PC-3 (cell line): ENCODE results near the gene IKZF1.

Experiments used
- EZH2 ChIP-seq: fragments of 300-600 bp; sonication (generic); IDR thresholded peaks from one replicate; pipeline ENCODE4 v1.6.1; 2017; ENCODE audit warnings: antibody characterized with exemption, mild to moderate bottlenecking, low read length; ENCODE audit not compliant: unreplicated experiment
- TF ChIP-seq, protein P1 (sequence below): fragments of 300-600 bp; sonication (generic); conservative IDR thresholded peaks from 2 replicates; pipeline ENCODE4 v1.5.1; 2017; ENCODE audit warnings: antibody characterized with exemption, low read depth, mild to moderate bottlenecking, low read length

DNA sequence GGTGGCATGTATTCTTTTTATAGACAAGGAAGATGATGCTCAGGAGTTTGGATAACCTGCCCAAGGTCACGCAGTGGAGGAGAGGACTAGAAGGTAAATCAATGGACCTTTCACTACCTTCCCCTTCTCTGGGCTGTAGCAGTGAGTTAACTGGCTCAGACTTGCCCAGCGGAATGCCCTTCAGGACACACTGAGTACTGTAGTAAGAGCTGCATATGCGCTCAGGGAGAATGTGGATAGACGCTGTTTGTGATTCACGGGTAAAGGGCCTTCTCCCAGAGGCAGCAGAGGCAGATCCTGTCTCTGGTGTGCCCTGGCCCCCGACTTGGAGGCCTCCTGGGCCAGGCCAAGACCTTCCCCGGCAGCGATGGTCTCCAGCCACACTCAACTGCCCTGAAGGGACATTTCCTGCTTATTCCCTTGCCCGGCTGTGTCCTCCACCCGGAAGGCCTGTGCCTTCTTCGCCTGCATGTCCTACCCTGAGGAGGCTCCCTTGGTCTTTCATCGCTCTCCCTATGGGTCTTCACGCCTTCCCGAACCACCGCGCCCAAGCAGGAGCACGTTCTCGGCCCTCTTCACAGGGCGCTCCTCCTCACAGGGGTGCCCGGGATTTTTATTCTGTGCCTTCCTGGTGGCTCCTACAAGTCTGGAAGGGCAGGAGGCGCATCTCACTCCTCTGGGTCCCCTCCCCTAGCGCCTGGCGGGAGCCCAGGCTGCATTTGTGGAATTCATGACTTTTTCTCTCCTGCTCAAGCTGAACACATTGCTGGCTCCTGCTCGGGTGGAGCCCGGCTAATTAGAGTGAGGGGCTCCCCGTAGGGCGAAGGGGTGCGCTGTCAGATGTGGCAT, 1.8 kb upstream of the IKZF1 start:
- TF ChIP-seq, protein P1, sequence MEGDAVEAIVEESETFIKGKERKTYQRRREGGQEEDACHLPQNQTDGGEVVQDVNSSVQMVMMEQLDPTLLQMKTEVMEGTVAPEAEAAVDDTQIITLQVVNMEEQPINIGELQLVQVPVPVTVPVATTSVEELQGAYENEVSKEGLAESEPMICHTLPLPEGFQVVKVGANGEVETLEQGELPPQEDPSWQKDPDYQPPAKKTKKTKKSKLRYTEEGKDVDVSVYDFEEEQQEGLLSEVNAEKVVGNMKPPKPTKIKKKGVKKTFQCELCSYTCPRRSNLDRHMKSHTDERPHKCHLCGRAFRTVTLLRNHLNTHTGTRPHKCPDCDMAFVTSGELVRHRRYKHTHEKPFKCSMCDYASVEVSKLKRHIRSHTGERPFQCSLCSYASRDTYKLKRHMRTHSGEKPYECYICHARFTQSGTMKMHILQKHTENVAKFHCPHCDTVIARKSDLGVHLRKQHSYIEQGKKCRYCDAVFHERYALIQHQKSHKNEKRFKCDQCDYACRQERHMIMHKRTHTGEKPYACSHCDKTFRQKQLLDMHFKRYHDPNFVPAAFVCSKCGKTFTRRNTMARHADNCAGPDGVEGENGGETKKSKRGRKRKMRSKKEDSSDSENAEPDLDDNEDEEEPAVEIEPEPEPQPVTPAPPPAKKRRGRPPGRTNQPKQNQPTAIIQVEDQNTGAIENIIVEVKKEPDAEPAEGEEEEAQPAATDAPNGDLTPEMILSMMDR = no peak
- TF ChIP-seq EZH2 = no peak
